GM12878 (cell line): ENCODE results near the gene EGR1. TPM values are rescaled to one million over a fixed set of nuclear protein-coding genes. Genes with fewer than 3 reads are reported as not detected.

ENCODE experiments used
- BACH1 ChIP-seq: fragments of 450-650 bp; IDR thresholded peaks from 2 replicates; pipeline ENCODE4 v1.6.1; 2017; ENCODE audit warnings: mild to moderate bottlenecking, borderline replicate concordance
- BHLHE40 ChIP-seq, 2 experiments: fragments of 450-650 bp in 1 of 2; IDR thresholded peaks; 2 replicates each; pipeline ENCODE4 v1.6.1; 2011 to 2017; ENCODE audit warnings: low read depth in 2 of 2, borderline replicate concordance in 1 of 2, improper control_type of control experiment in 1 of 2, low read length in 1 of 2, mild to moderate bottlenecking in 1 of 2
- EZH2 ChIP-seq: IDR thresholded peaks from 2 replicates; pipeline ENCODE4 v1.6.1; 2012; ENCODE audit warnings: low read depth, mild to moderate bottlenecking, control low read depth, inconsistent platforms, low read length, borderline replicate concordance; ENCODE audit not compliant: control insufficient read depth
- FOS ChIP-seq: IDR thresholded peaks from 3 replicates; pipeline ENCODE4 v1.6.1; 2011; ENCODE audit warnings: borderline replicate concordance; ENCODE audit not compliant: insufficient read length; ENCODE audit errors: extremely low read depth
- FOXM1 ChIP-seq: IDR thresholded peaks from 2 replicates; pipeline ENCODE4 v1.6.1; 2012; ENCODE audit warnings: low read depth, mild to moderate bottlenecking, inconsistent platforms, low read length, moderate library complexity
- IRF4 ChIP-seq: IDR thresholded peaks from 2 replicates; pipeline ENCODE4 v1.6.1; 2011; ENCODE audit warnings: low read depth, low read length
- JUND ChIP-seq: IDR thresholded peaks from 2 replicates; pipeline ENCODE4 v1.6.1; 2012; ENCODE audit warnings: low read depth, mild to moderate bottlenecking, low read length, improper control_type of control experiment, moderate library complexity
- KAT2A ChIP-seq: conservative IDR thresholded peaks from 2 replicates; pipeline ENCODE4 v1.6.1; 2011; ENCODE audit warnings: low read depth, low read length; ENCODE audit not compliant: control insufficient read depth
- MEF2B ChIP-seq: fragments of 450-650 bp; IDR thresholded peaks from 2 replicates; pipeline ENCODE4 v1.6.1; 2018; ENCODE audit warnings: mild to moderate bottlenecking, moderate library complexity; ENCODE audit not compliant: partially characterized antibody, poor library complexity, severe bottlenecking
- NFIC ChIP-seq: IDR thresholded peaks from 2 replicates; pipeline ENCODE4 v1.6.1; 2012; ENCODE audit warnings: low read depth, mild to moderate bottlenecking, inconsistent platforms, low read length, moderate library complexity
- SMAD5 ChIP-seq: IDR thresholded peaks from 2 replicates; pipeline ENCODE4 v1.6.1; 2016; ENCODE audit warnings: antibody characterized with exemption, low read depth
- SMARCA5 ChIP-seq: fragments of 450-650 bp; IDR thresholded peaks from 2 replicates; pipeline ENCODE4 v1.6.1; 2017; ENCODE audit warnings: mild to moderate bottlenecking
- SREBF1 ChIP-seq: IDR thresholded peaks from 2 replicates; pipeline ENCODE4 v1.6.1; 2012; ENCODE audit warnings: mild to moderate bottlenecking, low read length
- SUPT20H ChIP-seq: IDR thresholded peaks from 2 replicates; pipeline ENCODE4 v1.6.1; 2011; ENCODE audit warnings: low read depth, mild to moderate bottlenecking, low read length, moderate library complexity, borderline replicate concordance; ENCODE audit not compliant: control insufficient read depth
- YBX1 ChIP-seq: fragments of 450-650 bp; IDR thresholded peaks from 2 replicates; pipeline ENCODE4 v1.6.1; 2016; ENCODE audit warnings: antibody characterized with exemption
- polyA plus RNA-seq, 11 experiments: library from polyadenylated mRNA; depleted of rRNA in 4 of 11; unstranded in 6 of 11; stranded (reverse) in 5 of 11; fragments of >200 nt; fragmentation: Nextera tagmentation in 4 of 11; fragmentation: Illumina TruSeq in 1 of 11; extraction: Ambion mirVana in 4 of 11; extraction: Trizol in 1 of 11; gene quantifications; 1 replicate in 1 of 11; 2 replicates in 10 of 11; pipeline versions ENCODE4 v1.2.1 to v1.2.3, GENCODE V29; 2011 to 2016; ENCODE audit warnings: inconsistent platforms in 2 of 11, missing spikeins in 2 of 11, low read depth in 1 of 11
- total RNA-seq, 4 experiments: library from RNA; depleted of rRNA in 3 of 4; stranded (reverse); fragments of >200 nt in 3 of 4; fragmentation: Illumina TruSeq in 1 of 4; extraction: Trizol in 1 of 4; gene quantifications; 2 replicates each; pipeline versions ENCODE4 v1.2.1 to v1.2.3, GENCODE V29; 2013 to 2021
- TF ChIP-seq, protein P1 (sequence below): IDR thresholded peaks from 2 replicates; pipeline ENCODE4 v1.6.1; 2011; ENCODE audit warnings: borderline replicate concordance, low read depth, mild to moderate bottlenecking, moderate library complexity, low read length; ENCODE audit not compliant: insufficient read depth, poor library complexity, severe bottlenecking
- TF ChIP-seq, protein P2 (sequence below): IDR thresholded peaks from 2 replicates; pipeline ENCODE4 v1.6.1; 2011; ENCODE audit warnings: low read depth, mild to moderate bottlenecking, low read length, moderate library complexity, borderline replicate concordance; ENCODE audit errors: extremely low read depth
- TF ChIP-seq, protein P3 (sequence below), 3 experiments: IDR thresholded peaks in 2 of 3; conservative IDR thresholded peaks in 1 of 3; 2 replicates each; pipeline ENCODE4 v1.5.1; 2011; ENCODE audit warnings: low read depth in 3 of 3, low read length in 3 of 3, mild to moderate bottlenecking in 3 of 3, control low read depth in 2 of 3, moderate library complexity in 2 of 3, inconsistent platforms in 1 of 3, mixed read lengths in 1 of 3; ENCODE audit not compliant: control insufficient read depth in 2 of 3, insufficient read depth in 1 of 3; ENCODE audit errors: extremely low read depth in 1 of 3
- TF ChIP-seq, protein P4 (sequence below): fragments of 450-650 bp; formaldehyde crosslinking; IDR thresholded peaks from 2 replicates; pipeline ENCODE4 v1.4.0; 2020; ENCODE audit warnings: mild to moderate bottlenecking, moderate library complexity
- TF ChIP-seq, protein P5 (sequence below): IDR thresholded peaks from 2 replicates; pipeline ENCODE4 v1.6.1; 2012; ENCODE audit warnings: low read depth, low read length, improper control_type of control experiment

EGR1 gene
- total and polyA plus RNA-seq, 10 of the 15 experiments (the other 5 are each of a cell fraction or from before 2014, with no cell fraction given), result 0.89 to 7.3 (median 2.5) TPM

DNA sequence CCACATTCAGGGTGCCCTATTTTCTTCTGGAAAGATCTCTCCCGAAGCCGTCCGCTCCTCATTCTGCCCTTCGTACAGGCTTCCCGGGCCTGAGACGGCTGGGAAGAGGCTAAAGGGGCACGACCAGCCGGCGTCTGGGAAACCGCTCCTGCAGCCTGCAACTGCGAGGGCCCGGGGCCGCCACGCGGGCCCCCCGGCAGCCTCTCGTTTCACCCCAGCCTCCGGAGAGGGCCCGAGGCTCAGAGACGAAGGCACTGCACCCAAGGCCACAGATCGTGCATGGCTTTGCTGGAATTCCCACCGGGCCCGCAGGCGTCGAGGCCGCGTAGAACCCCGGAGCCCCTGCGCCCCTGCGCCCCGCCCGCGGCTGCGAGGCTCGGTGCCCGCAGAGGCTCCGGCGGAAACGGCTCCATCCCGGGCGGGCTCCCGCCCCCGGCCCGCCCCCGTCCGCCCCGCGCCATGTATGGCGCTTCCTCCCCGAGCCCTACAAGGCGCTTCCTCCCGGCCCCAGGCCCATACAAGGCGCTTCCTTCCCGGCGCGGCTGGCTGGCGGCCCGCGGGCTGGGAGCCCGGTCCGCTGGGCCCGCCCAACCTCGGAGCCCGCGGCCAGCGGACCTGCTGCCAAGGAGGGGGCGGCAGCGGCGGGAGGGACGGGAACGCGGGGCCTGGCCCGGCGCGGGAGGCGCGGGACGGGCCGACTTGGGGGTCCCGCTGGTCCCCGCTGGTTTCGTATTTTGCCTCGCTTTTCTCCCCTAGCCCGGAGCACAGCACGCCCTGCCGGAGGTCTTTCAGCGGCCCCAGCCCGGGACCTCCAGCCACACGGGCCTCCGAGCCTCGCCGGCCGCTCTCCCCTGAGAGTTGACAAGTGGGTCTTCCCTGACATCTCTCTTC, 26.6 kb downstream of the EGR1 start (continued):
- TF ChIP-seq, protein P1, sequence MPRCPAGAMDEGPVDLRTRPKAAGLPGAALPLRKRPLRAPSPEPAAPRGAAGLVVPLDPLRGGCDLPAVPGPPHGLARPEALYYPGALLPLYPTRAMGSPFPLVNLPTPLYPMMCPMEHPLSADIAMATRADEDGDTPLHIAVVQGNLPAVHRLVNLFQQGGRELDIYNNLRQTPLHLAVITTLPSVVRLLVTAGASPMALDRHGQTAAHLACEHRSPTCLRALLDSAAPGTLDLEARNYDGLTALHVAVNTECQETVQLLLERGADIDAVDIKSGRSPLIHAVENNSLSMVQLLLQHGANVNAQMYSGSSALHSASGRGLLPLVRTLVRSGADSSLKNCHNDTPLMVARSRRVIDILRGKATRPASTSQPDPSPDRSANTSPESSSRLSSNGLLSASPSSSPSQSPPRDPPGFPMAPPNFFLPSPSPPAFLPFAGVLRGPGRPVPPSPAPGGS, result no peak
- TF ChIP-seq BACH1, result no peak
- TF ChIP-seq EZH2, result no peak
- no peak for TF ChIP-seq KAT2A
- TF ChIP-seq SUPT20H, result no peak
- peak; percentile 42; the same call in 1 of the 2 replicates for TF ChIP-seq SMARCA5
- no peak for TF ChIP-seq FOS
- no peak for TF ChIP-seq YBX1
- TF ChIP-seq JUND, result no peak
- TF ChIP-seq SMAD5, result no peak
- no peak for TF ChIP-seq SREBF1
- TF ChIP-seq, protein P2, sequence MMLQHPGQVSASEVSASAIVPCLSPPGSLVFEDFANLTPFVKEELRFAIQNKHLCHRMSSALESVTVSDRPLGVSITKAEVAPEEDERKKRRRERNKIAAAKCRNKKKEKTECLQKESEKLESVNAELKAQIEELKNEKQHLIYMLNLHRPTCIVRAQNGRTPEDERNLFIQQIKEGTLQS, result no peak
- TF ChIP-seq FOXM1, result no peak
- TF ChIP-seq, protein P3, sequence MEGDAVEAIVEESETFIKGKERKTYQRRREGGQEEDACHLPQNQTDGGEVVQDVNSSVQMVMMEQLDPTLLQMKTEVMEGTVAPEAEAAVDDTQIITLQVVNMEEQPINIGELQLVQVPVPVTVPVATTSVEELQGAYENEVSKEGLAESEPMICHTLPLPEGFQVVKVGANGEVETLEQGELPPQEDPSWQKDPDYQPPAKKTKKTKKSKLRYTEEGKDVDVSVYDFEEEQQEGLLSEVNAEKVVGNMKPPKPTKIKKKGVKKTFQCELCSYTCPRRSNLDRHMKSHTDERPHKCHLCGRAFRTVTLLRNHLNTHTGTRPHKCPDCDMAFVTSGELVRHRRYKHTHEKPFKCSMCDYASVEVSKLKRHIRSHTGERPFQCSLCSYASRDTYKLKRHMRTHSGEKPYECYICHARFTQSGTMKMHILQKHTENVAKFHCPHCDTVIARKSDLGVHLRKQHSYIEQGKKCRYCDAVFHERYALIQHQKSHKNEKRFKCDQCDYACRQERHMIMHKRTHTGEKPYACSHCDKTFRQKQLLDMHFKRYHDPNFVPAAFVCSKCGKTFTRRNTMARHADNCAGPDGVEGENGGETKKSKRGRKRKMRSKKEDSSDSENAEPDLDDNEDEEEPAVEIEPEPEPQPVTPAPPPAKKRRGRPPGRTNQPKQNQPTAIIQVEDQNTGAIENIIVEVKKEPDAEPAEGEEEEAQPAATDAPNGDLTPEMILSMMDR (IDR thresholded peaks at IDR 0.05 in 2 of 3, conservative IDR thresholded peaks at IDR 0.05 in 1 of 3; ENCODE audit: control insufficient read depth in 2 of 3, extremely low read depth in 1 of 3, insufficient read depth in 1 of 3, low read depth in 3 of 3, low read length in 3 of 3), result no peak
- no peak for TF ChIP-seq NFIC
- no peak for TF ChIP-seq IRF4
- TF ChIP-seq, protein P4, sequence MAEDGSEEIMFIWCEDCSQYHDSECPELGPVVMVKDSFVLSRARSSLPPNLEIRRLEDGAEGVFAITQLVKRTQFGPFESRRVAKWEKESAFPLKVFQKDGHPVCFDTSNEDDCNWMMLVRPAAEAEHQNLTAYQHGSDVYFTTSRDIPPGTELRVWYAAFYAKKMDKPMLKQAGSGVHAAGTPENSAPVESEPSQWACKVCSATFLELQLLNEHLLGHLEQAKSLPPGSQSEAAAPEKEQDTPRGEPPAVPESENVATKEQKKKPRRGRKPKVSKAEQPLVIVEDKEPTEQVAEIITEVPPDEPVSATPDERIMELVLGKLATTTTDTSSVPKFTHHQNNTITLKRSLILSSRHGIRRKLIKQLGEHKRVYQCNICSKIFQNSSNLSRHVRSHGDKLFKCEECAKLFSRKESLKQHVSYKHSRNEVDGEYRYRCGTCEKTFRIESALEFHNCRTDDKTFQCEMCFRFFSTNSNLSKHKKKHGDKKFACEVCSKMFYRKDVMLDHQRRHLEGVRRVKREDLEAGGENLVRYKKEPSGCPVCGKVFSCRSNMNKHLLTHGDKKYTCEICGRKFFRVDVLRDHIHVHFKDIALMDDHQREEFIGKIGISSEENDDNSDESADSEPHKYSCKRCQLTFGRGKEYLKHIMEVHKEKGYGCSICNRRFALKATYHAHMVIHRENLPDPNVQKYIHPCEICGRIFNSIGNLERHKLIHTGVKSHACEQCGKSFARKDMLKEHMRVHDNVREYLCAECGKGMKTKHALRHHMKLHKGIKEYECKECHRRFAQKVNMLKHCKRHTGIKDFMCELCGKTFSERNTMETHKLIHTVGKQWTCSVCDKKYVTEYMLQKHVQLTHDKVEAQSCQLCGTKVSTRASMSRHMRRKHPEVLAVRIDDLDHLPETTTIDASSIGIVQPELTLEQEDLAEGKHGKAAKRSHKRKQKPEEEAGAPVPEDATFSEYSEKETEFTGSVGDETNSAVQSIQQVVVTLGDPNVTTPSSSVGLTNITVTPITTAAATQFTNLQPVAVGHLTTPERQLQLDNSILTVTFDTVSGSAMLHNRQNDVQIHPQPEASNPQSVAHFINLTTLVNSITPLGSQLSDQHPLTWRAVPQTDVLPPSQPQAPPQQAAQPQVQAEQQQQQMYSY, result no peak
- TF ChIP-seq MEF2B, result no peak
- TF ChIP-seq, protein P5, sequence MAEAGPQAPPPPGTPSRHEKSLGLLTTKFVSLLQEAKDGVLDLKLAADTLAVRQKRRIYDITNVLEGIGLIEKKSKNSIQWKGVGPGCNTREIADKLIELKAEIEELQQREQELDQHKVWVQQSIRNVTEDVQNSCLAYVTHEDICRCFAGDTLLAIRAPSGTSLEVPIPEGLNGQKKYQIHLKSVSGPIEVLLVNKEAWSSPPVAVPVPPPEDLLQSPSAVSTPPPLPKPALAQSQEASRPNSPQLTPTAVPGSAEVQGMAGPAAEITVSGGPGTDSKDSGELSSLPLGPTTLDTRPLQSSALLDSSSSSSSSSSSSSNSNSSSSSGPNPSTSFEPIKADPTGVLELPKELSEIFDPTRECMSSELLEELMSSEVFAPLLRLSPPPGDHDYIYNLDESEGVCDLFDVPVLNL, result no peak
- TF ChIP-seq BHLHE40 (IDR thresholded peaks at IDR 0.05; ENCODE audit: borderline replicate concordance in 1 of 2, low read depth in 2 of 2, low read length in 1 of 2), result peak in 1 of 2 experiments; percentile 37; a peak in 2 of 4 replicates
